Measurements from ENCODE around the gene LANCL2.
"Not testable (repeated sequence)": the region's sequence is repeated elsewhere in the genome, so short reads cannot be mapped to it uniquely, and the experiment has no call there.

The LANCL2 gene

DNA sequence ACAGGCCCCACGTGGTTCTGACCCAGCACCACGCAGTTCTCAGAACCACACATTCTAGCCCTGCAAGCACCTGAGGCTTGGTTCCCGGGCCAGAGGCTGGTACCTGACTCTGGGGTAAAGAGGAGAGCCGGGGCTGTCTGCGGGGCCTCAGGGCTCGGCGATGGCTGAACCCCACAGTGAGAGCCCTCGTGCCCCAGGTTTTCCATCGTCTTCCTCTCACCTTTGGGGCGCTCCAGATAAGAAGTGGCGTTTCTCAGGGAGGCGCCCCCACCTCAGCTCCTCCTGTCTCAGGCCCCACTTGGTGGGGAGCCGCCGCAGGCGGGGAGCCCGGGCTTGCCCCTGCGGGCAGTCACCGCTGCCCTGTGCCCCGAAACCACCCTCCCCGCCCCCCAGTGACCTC is 2.2 kb upstream of the LANCL2 start:
- DNase-seq = no peak

DNA sequence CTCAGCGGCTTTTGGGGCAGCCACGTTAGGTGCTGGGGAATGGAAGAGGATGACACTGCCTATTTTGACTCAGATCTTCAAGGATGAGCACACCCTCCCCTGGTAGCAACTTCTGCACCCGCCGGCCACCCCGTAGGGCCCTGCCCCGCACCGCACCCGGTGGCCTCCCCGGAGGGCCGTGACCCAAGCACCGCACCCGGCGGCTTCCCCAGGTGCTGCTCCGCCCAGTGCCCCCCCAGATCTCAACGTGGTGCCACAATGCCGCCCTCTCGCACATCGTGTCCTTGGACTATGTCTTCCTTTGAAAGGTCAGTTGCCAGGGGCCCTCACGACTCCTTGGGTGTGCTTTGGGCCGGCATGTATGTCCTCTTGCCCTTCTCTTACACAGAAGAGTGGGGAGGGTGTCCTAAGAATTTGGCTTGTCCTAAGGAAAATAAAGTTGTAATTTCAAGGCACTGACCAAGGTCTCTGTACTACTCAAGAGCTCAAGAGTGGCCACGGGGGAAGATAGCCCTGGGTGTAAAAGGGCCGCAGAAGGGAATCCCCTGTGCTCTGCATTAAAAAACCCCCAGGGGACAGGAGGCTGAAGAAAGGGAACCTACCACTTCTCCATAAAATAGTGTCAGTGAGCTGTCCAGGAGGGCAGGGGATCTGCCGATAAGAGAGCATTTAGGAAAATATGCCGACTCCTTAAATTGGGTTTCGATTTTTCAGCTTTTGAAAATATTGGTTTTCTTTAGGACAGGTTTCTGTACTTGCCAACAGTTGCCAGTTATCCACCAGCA is 1.6 kb upstream of the LANCL2 start:
- no peak for DNase-seq

DNA sequence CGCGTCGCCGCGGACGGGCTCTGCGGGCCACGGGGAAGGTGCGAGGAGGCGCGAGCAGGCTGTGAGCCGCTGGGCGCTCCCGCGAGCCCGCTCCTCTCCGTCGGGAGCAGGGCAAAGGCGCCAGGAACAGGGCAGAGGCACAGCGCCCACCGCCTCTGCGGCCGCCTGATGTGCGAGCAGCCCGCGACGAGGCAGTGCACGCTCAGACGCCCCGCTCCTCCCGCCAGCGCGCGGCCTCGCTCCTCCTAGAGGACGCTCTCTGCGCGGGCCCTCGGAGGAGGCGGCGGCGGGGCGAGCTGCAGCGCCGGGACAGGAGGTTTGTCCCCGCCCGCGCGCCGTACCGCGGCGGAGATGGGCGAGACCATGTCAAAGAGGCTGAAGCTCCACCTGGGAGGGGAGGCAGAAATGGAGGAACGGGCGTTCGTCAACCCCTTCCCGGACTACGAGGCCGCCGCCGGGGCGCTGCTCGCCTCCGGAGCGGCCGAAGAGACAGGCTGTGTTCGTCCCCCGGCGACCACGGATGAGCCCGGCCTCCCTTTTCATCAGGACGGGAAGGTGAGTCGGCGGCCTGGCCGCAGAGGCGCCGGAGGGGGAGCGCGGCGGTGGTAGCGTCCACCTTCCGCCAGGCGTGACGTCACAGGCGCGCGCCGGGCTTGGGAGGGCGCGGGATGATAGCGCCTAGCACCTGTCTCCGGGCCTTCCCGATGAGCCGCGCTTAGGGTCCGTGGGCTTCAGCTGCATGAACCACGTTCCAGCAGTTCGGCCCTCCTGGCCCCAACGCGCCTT is 731 bp downstream of the LANCL2 start:
- DNase-seq = peak; percentile 69

DNA sequence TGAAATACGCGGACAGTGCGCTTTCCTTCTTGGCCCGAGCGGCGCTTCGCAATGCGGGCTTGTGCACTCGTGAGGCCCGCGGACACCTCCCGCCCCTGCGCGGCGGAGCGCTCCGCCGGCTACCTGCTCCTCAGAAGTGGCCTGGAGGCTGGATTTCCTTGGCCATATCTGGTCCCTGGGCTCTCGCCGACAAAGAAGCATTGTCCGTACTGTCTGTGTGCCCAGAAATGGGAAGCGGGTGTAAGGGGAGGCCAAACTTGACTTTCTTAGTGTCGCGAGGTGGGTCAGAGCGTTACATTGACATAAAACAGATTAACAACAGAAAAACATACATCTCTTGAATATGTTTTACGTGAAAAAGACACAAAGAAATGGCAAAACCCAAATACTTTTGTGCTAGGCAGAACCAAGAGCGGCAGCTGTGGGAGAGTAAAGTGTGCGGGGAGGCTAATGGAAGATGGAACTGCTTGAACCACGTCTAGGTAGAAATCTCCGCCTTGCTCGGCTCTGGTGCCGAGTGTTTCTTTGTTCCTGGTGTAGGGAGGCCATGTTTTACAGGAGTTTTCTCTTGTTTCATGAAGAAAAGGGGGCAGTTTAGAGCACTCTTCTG is 1.4 kb downstream of the LANCL2 start:
- DNase-seq = peak; percentile 7

DNA sequence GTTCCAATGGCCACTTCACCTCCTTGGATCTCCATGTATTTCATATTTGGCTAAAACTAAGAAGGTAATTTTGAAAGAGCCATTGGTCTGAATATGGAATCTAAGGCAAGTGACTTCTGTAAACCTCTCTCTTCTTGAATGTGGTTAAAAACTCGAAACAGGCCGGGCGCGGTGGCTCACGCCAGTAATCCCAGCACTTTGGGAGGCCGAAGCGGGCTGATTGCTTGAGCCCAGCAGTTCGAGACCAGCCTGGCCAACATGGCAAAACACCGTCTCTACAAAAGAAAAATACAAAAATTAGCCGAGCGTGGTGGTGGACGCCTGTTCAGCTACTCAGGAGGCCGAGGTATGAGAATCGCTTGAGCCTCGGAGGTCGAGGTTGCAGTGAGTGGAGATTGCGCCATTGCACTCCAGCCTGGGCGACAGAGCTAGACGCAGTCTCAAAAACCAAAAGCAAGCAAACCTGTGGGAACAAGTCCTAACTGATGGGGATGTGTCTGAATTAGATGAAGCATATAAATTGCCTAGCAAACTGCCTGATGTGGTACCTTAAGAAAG is 2.2 kb downstream of the LANCL2 start:
- no peak for DNase-seq

- DNase-seq = no peak
Measured at GRCh38 chr7:55369427-55370400, 4.6 kb downstream of the LANCL2 start.

DNA sequence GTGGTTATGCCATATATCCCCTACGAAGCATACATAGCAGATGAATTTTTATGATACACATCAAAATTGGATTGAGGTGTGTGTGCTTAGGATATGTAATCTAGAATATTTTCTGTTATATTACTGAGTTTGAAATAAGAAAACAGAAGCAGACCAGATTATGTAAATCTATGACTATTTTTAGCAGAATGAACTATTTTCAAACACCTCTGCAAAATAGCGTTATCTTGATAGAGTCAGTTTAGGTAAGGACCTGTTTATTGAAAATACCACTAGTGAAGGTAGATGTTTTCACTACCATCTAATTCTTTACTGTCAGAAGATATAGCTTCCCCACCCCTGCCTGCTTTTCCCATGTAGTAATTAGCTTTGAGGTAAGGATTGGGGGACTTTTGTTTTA is 9.1 kb downstream of the LANCL2 start:
- no peak for DNase-seq

- DNase-seq = no peak
Measured at GRCh38 chr7:55375237-55375636, 10.1 kb downstream of the LANCL2 start.

DNA sequence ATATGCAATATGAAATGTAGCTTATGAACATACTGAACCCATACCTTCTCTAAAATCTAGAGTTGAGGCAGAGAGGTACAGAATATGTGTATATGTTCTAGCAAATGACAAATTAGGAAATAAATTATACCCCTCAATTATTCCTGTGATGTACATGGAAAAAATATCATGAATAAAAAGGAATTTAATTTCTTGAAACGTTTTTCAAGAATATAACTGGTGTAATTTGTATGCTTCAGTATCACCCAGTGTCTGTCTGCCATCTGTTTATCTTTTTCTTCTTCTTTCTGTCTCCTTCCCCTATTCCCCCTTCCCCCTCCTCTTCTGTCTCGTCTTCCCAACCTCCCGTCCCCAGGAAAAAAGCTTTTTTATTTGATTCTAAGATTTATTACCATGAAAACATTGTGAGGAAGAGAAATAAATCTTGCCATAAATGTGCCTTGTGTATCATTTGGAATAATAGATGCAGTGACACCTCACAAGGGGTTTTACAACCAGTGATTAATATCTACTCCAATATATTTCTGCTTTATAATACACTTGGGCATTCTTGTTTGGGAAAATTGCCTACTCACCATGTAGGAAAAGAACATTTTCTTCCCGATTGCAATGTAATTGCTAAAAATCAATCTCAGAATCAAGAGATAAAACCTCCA is 12.2 kb downstream of the LANCL2 start:
- no peak for DNase-seq

DNA sequence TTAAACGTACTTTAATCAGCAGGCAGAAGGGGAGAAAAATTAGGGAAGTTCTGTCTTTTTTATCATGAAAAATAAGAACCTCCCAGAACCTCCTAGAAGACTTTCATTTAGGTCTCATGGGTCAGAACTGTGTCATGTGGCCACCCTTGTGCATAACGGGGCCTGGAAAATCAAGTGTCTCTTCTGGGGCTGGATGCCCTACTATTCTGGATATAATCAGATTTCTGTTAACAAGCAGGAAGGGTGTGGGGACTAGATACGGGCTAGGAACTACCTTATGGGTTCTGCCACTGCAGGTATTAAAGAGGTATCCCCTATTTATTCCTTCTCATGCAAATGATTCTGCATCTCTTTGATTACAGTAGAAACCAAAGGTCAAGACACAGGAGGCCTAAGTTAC is 14.1 kb downstream of the LANCL2 start:
- DNase-seq = no peak

DNA sequence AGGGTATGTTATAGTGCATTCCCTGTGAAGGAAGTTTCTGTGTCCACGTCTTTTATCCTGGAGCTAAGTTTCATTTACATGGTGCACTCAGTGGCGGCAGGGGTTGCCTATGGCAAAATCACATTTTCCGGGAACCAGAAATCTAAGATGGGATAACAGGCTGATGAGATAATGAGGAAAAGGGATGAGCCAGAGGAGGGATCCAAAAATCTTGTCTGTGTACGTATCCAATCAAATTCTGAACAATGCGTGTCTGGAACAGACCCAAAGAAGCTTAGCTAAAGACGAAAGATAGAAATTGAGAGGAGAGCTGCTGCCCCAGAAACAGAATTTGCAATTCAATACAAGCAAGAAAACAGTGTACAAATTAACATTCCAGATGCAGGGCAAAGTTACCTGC is 16.1 kb downstream of the LANCL2 start:
- no peak for DNase-seq

DNA sequence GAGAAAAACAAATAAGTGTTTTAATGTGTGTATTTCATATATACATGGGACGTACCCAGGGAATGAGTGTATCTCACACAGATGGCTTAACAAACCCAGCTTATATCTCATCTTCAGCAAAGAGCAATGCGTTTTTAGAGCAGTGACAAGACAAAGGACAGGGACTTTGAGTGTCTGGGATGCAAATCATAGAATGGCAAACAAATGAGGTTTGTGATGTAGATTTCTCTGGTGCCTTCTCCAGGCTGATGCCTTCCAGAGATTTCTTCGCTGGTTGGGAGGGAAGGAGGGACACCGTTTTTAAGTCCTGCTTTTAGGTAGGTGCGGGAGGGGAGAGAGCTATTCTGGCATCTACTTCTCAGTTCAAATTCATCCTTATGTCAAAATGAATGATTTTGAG is 16.6 kb downstream of the LANCL2 start:
- DNase-seq = no peak

DNA sequence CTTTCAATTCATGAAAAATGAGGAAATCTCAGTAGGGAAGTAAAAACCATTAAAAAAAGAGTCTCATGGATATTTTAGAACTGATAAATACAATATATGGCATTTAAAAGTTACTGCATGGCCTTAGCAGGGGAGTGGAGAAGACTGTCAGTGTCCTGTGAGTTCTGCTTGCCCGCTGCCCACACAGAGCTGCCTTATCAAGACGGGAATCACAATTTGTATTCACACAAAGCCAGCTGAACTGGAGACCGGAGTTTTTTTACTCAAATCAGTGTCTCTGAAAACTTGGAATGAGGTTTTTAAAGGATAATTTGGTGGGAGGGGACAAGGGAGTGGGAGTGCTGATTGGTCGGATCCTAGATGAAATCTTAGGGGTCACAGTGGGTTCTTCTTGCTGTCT is 17.1 kb downstream of the LANCL2 start:
- DNase-seq = no peak

- DNase-seq = no peak
Measured at GRCh38 chr7:55386541-55386940, 21.4 kb downstream of the LANCL2 start.

- no peak for DNase-seq
Measured at GRCh38 chr7:55387062-55387965, 22.2 kb downstream of the LANCL2 start.

DNA sequence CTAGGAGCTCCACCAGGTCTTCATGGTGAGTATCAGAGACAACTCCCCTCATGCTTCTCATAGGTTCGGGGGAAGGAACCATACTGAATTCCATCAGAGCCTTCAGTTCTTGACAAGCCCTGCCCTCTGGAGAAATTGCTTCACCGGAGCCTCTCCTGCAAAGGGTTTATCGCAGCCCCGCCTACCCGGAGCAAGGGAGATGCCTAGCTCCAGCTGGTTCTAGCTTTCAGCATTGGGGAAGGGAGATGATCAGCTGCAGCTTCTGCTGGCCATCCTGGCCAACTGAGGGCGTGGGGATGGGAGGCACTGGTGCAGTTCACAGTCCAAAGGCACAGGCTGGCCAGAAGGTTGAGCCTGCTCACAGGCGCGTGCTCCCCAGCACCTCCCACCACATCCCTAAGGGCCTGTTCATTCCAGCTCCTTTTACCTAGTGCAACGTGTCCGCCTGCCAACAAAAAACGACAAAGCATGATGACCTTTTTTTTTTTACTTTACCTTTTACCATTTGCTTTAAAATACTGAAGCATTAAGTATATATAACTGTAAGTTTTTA is 31.2 kb downstream of the LANCL2 start:
- no peak for DNase-seq

- no peak for DNase-seq
Measured at GRCh38 chr7:55397617-55398016, 32.5 kb downstream of the LANCL2 start.

DNA sequence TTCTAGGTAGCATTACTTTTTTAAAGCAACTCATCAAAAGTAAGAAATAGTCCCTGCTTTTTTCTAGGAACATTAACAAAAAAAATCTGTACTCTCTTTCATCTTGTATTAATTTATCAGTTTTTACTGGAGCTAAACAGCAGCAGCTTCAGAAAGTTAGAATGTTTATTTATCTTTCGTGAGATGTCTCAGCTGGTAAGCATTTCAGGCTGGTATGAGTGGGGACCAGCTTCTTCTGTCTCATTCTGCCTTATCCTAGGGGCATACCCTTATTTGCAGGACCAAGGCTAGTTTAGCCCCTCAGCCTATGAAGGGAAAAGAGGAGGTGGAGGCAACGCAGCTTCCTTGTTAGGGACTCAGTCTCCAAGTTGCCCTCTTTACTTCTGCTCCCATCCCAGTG is 35.1 kb downstream of the LANCL2 start:
- DNase-seq = no peak

- not testable (repeated sequence) for DNase-seq
Measured at GRCh38 chr7:55402506-55402905, 37.4 kb downstream of the LANCL2 start.

GRCh38 chr7:55405856-55406541 is 40.9 kb downstream of the LANCL2 start:
- no peak for DNase-seq
